SIG-M5 treated with dmso at 0.1 percent for 504 hours (cell line): ENCODE measurements around the gene CRNKL1.
"Not testable (repeated sequence)": the region's sequence is repeated elsewhere in the genome, so short reads cannot be mapped to it uniquely, and the experiment has no call there.

Experiments
- DNase-seq: peaks from one replicate; lab custom pipeline; 2025; ENCODE audit not compliant: unreplicated experiment; lab: John Stamatoyannopoulos, UW

Gene CRNKL1

DNA sequence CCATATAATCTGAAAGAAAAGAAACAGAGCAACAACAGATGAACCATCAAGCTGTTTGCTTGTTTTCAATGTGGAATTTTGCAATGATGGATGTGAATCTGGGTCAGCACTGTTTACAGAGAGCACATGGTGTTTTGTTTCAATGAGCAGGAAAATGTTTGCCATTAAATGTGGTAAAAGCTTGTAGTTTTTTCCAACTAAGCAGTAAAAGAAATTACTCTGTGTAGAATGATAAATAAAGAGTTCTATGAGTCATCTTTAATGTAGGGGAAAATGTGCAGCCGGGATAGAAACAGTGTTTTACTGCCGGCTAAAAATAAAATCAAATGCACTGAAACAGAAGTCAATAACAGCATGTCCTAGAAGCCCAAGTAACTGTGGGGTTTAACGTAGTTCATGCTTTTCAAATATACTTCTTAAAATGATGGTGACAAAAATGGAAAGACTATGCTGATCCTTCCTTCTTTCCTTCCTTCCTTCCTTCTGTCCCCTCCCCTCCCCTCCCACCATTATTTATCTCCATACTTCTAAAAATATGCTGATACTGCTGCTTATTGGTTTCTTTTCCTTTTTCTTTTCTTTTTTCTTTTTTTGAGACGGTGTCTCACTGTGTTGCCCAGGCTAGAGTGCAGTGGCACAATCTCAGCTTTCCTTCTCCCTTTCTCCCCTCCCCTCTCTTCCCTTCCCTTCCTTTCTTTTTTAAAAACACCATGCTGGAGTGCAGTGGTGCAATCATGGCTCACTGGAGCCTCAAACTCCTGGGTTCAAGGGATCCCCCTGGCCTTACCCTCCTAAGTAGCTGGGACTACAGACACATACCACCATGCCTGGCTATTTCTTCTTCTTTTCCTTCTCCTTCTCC, 41.4 kb downstream of the CRNKL1 start:
- no peak for DNase-seq

DNA sequence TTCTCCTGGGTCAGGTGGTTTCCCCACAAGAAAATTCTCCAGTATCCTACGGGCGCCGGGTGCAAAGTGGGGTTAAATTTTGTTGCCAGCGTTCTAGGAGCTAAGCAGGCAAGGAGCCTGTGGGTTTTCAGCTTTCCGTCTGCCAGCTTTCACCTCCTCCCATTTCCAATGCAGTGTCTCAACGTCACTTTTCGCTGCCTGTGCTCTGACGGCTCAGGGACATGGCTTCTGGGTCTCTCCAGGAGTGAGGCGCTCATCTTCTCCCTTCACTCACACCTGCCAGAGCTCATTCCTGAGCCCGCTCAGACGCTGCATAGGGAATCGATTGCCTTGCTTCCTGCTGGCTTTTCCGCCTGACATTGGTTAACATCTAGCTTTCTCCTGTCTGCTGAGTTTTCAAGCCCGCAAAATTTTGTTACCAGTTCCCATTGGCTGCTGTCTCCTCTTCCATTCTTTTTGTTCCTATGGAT, 42.4 kb downstream of the CRNKL1 start:
- no peak for DNase-seq

DNA sequence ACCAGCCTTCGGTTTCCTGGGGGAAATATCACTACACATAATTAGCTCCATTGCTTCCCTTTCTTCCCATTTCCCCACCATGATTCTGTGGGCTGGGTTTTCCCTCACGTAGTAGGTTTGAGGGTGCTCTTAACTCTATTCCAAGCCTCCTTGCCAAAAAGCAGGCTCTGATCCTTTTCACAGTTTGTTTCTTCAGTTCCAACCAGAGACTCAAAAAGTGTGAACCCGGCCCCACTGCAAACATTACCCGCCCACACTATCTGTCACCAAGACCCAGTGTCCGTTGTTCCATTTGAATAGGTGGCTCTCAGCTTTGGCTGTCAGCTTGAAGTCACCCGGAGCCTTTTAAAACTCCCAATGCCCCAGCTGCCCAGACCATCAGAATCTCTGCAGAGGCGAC, 46.9 kb downstream of the CRNKL1 start:
- no peak for DNase-seq

DNA sequence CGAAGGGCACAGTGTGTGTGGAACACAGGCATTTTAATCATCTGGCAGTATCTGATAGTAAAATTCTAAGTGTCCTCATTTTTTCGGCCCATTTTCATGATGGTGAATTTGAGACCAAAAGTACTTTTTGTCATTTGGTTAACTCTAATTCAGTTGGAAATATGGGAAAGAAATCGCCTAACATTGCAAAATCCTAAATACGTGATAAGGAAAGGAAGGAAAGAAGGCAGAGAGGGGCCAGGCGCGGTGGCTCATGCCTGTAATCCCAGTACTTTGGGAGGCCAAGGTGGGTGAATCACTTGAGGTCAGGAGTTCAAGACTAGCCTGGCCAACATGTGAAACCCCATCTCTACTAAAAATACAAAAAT, 48.3 kb downstream of the CRNKL1 start:
- DNase-seq: not testable (repeated sequence)

DNA sequence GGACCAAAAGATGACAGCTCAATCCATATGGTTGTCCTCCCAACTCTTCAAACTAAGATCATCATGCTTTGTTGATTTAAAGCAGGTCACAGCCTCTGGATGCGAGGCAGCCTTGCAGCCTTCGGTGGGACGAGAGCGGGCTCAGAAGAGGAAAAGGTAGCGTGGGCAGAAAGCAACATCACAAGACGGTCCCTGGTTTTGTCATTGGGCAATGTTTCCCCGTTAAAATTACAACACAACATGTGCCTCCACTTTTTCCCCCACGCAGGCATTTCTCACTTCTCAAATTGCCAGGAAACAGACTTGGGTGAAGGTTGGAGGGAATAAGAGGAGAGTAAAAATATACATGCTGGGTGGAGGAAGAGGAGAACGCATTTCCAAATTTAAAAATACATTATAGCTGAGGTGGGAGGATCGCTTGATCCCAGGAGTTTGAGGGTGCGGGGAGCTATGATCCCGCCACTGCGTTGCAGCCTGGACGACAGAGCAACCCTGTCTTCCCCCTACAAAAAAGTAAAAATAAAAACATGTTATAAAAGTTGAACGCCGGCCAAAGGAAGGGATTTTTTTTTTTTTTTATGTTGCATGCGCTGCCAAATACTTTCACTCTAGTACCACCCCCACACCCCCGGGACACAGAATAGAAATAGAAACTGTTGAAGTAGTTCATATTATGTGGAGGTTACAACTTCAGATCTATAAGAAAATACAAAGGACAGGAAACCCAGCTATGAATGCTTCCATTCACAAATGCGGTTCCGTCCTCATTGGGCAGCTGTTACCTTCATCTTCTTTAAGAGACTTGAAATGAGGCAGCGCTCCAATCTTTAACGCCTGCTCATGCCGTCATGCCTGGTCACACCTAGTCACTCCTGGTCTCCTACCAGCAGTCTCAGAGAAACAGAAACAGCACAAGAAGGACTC, 49.0 kb downstream of the CRNKL1 start:
- DNase-seq: peak; percentile 98

DNA sequence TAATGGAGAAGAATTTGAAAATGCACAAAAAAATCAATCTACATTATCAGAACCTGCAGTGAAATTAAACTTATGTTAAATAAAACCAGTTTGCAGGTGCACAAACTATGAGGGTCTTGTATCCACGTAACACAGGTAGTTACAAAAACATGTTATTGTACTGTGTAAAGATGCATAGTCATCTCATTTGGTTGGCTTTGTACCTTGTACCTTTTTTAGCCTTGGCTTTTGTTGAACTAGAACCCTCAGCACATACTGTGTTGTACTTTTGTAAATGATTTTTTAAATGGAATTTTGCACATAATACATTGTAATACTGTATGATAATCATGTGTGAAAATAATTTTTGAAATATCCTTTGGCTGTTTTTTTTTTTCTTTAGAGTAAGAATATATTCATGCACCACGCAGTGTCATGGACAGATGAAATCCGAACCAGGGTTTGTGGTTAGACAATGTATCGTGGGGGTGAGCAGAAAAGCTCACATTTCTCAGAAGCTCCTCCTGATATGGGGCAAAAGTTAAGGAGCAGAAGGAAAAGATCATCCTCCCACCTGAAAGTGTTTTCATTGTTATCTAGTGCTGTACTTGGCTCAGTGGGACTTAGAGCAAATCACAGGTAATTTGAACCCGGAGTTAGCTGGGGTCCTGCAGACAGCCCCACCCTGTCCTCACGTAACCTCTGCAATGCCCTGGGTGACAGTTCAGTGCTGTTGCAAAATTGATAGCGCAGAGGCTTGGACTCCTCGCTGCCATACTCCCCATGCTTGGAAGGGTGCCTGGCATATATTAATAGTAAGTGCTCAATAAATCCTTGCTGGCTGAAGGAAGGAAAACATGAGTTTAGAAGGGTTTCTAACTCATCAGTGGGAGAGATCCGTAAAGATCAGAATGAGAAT, 49.9 kb downstream of the CRNKL1 start:
- peak; percentile 54 for DNase-seq

DNA sequence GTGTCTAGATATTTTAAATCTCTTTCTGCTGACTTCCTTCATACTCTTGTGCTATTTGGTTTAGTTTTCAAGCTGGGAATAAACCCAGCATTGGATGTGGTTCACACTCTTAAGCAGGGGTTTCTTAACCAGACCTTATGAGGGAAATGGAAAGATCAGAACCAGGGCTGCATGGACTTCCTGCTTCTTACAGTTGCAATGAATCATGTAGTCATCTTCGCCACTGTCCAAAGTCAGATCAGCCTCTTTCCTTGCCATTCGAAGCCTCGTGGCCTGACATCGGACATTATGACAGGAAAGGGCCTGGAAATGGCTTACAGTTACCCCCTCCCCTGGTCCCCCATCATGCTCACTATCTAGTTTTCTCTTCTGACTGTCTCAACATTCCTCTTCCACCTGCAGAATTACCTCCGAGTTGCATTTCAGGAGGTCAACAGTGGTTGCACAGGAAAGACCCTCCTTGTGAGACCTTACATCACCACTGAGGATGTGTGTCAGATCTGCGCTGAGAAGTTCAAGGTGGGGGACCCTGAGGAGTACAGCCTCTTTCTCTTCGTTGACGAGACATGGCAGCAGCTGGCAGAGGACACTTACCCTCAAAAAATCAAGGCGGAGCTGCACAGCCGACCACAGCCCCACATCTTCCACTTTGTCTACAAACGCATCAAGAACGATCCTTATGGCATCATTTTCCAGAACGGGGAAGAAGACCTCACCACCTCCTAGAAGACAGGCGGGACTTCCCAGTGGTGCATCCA, 51.9 kb downstream of the CRNKL1 start:
- peak; percentile 66 for DNase-seq

DNA sequence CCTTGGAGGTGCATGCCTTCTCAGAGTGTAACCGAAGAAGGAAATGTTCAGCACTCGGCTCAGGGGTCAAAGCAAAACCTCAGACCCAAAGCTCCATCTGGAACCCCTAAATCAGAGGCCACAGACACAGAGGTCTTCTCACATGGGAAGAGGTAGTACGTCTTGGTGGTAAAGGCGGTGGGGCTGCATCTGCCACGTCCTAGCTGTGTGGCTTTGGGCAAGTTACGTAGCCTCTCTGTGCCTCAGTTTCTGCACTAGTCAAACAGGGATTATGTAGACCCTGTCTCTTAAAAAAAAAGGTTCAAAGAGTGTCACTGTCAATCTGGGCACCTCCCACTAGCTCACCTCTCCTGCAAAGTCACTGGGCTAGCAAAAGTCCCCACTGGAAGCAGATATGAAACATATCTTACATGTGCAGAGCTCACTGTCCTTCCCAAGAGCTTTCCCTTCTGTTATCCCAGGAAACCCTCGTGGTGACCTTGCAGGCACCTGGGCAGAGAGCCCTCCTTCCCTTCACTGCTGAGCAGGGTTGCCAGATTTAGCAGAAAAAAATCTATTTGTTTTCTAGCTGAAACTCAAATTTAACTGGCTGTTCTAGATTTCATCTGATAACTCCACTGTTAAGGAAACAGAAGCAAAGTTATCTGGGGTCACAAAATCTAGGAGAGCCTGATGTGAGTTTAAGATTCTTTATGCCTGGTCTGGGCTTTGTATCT, 53.1 kb downstream of the CRNKL1 start:
- no peak for DNase-seq

DNA sequence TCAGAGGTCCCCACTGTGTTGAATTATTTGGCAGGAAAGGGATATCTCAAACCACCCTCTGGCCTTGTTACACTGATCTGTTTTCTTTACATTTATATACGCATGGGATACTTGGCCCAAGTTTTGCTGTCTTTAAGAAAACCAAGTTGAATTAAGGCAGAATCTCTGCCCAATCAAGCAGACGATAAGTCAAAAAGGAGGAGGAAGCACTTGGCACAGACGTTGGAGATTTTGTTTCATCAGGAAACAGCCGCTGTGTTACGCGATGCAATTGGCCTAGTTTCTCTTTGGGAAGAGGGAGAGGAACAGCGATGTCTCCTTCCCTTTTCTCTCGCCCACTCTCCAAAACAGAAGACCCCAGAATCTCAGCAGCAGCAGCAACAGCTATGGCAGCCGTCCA, 55.3 kb downstream of the CRNKL1 start:
- no peak for DNase-seq

DNA sequence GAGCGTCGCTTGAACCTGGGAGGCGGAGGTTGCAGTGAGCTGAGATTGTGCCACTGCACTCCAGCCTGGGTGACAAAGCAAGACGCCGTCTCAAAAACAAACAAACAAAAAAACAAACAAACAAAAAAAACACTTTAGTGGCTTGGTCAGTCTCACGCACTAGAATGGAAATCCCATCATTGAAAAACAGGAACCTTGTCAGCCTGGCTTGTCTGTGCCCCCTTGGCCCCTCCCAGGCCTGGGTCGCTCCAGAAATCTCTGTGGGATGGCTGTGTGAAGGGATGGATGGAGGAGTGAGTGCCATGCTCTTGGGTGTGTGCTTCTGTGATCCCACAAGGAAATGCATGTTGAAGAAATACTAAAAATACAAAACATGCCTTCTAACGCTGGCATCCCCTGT, 56.0 kb downstream of the CRNKL1 start:
- DNase-seq: no peak

DNA sequence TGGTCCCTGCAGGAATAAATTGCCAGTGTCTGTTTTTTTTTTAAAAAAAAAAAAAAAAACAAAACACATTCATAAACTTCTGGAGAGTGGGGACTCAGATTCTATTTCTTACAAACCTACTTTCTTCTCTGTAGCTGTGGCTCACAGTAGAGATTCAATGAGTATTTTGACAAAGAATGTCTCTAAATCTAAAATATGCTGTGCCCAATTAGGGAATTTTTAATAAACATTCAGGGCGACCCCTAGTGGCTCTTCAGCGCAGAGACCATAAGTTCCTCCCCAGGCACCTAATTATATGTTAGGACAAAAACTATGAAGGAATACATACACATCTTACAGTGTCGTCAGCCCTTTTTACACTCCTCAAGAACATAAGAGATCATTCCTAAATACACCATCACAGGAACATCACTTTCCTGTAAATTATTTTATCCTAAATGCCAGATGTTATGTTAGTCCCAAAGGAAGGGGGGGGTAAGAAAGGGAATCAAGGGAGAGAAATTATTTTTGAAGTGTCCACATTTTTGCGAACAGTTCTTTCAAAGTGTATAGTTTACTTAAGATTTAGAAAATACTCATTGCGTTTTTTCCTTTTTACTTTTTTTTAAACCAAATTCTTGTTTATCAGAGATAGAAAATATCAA, 56.9 kb downstream of the CRNKL1 start:
- peak; percentile 74 for DNase-seq

DNA sequence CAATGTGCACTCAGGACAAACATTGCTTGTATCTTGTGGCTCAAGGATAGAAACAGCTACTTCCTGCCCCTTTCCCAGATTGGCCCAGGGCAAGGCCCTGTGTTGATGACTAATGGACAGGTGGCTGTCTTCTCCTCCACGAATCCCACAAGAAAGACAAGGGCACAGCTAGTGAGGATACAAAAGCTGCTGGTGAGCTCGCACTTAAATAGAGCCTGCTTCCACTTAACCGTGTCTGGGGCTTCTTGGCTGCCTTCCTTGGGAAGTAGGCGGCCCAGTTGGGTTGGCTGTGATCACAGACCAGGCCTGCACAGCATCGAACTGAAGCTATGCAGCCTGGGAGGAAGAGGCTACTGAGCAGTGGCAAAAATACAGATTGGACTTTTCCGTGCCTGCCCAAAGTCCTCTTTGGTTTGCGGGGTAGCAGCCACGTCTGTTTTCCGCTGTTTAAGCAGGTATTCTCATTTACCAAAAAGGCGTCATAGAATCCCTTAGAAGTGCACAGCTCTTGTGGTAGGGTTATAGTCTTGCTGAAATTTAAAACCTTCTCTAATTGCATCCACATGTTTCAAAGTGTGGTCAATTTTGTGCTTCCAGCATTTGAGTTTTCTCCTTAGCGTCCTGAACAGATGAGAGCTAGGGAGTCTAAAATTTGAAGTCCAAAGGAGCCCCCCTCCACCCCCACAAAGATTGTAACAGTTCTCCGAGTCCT, 58.2 kb downstream of the CRNKL1 start:
- no peak for DNase-seq

DNA sequence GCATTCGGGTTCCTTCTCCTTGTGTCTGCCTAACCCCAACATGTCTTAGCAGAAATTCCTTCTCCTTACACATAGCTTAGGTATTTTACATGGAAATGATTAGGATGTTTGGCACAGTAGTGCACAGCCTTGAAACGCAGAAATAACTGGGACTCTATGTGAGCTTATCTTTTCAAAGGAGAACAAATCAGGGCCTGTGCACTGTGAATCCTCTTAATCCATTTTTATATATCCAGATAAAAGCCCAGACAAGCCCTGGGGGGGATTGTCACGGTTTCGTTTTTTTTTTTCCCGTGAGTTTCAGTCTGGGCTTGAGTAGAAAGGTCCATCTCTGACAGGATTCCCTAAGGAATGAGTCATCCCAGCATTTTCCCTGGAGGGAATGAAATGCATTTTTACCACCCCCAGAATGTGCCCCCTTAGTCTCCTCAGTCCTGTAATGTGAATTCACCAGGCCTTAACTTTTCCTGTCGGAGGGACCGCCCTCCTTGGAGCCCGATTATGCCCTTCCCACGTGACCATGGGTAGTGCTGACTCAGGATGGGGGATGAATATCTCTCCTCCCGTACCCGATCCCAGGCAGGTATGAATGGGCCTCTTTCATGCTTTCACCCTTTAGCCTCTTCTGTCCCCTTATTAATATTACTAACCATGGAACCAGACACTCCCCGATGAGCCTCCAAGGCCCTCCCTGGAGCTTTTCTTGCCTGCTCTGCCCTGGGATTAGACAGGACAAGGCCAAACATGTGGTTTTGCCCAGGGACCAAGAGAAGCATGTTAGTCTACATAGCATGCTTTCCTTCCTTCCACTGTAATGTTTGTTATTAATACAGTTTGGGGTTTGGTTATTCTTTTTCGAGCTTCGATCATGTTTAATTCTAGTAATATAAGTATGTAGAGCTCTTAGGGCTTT, 59.0 kb downstream of the CRNKL1 start:
- no peak for DNase-seq

DNA sequence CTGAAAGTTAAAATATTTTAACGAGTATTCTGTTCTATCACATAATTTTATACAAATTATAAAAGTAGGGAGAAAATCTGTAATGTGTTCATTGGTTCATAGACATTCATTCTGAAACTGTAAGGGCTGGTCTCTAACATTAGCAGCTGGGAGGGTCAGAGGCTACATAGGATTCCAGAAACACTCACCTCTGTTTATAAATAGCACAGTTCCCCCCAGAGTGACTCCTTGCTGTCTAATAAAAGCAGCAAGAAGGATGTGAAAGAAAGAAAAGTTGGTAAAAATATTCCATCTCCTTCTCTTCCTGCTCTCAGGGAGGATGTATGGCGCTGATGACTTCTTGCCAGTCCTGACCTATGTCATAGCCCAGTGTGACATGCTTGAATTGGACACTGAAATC, 60.4 kb downstream of the CRNKL1 start:
- DNase-seq: no peak

DNA sequence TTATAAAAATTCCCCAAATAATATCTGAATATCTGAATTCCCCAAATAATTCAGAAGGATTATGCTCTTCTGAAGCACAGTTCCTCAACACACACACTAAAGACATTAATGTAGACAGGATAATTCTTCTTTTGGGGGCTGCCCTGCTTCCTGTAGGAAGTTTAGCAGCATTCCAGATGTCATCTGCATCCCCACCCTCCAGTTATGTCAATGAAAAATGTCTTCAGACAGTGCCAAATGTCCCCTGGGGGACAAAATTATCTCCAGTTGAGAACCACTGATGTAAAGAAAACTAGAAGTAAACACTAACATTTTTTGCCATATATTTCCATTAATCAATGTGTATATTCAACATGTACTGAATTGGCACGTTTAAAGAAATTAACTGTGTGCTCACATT, 61.0 kb downstream of the CRNKL1 start:
- DNase-seq: no peak

DNA sequence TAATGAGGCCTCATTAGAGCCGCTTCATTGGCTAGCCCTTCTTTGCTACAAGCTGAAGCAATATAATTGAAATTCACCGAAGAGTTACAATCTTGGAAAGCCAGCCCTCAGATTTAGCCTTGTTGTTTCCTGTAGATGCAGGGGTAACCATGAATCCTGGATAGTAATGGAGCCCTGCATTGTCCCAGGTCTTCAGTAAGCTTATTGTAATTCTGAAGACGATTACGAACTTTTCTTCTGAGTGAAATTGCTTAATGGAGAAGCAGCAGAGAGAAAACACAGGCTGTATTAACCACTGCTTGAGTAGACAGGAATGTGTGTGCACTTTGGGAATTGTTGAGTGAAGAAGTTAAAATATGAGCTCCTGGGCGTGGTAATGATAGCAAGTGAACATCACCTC, 61.4 kb downstream of the CRNKL1 start:
- DNase-seq: no peak

DNA sequence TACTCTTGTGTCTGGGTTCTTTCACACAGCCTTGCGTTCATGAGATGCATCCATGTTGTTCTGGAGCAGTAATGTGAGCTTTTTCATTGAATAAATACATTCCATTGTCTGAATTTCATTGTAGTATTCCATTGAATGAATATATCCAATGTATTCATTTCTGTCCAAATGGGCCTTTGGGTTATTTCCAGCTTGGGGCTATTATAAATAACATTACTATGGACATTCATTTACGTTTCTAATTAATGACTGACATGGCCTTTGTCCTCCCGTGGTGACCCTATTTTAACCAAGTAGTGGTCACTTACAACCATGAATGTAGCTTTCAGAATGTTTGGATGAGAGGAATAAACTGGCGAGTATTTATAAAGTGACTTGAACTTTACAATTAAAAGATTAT, 65.2 kb downstream of the CRNKL1 start:
- DNase-seq: no peak
